Prostate gland (tissue), 2 donors: ENCODE measurements around the gene FTHL17. TPM values are rescaled to one million over a fixed set of nuclear protein-coding genes. Genes with fewer than 3 reads are reported as not detected.

Source experiments
- DNase-seq: peaks from one replicate; pipeline ENCODE4 v3.0.0-alpha.2; 2019; ENCODE audit warnings: low spot score
- H3K27ac ChIP-seq, 2 donors: fragments of 200-600 bp; sonication (generic); 2 replicates each; pipeline ENCODE4 v1.5.1; 2017 to 2019
- H3K27me3 ChIP-seq: fragments of 200-600 bp; sonication (generic); replicated peaks from 2 replicates; pipeline ENCODE4 v1.5.1; 2019; ENCODE audit not compliant: insufficient read depth
- H3K36me3 ChIP-seq, 2 donors: fragments of 200-600 bp; sonication (generic); 1 replicate in 1 of 2; 2 replicates in 1 of 2; pipeline versions ENCODE4 v1.5.1 to v1.8.1; 2017 to 2019
- H3K4me1 ChIP-seq: fragments of 200-600 bp; sonication (generic); replicated peaks from 2 replicates; pipeline ENCODE4 v1.5.1; 2019
- H3K4me3 ChIP-seq, 2 donors: fragments of 200-600 bp; sonication (generic); 2 replicates each; pipeline ENCODE4 v1.5.1; 2017 to 2019
- H3K9me3 ChIP-seq: fragments of 200-600 bp; sonication (generic); 2 replicates; pipeline ENCODE4 v1.5.1; 2017
- POLR2A ChIP-seq: fragments of 450-650 bp; IDR thresholded peaks from one replicate; pipeline ENCODE4 v1.6.1; 2016; ENCODE audit warnings: antibody characterized with exemption, mild to moderate bottlenecking
- POLR2AphosphoS5 ChIP-seq: sonication (generic); formaldehyde crosslinking; IDR thresholded peaks from one replicate; pipeline ENCODE4 v1.6.1; 2017; ENCODE audit warnings: antibody characterized with exemption
- WGBS: methylation state at CpG from one replicate; pipeline ENCODE4 v1.1.5; 2018; 5-methylcytosine and 5-hydroxymethylcytosine counted together
- intact Hi-C: fragments of 100-400 bp; cut with DNase I; formaldehyde crosslinking; loops from one replicate; pipeline ENCODE4 v1.14.2; 2022
- total RNA-seq, 2 donors: library from RNA; depleted of rRNA; stranded (reverse); fragments of >200 nt; gene quantifications; one replicate each; pipeline ENCODE4 v1.1.0, GENCODE V29; 2016
- TF ChIP-seq, protein P1 (sequence below), 4 experiments: fragments of 200-600 bp in 2 of 4; fragments of 450-650 bp in 2 of 4; sonication (generic) in 2 of 4; IDR thresholded peaks; 1 replicate in 3 of 4; 2 replicates in 1 of 4; pipeline ENCODE4 v1.5.1; 2016 to 2019; ENCODE audit warnings: antibody characterized with exemption in 4 of 4, mild to moderate bottlenecking in 2 of 4, moderate library complexity in 2 of 4

Gene FTHL17
- total RNA-seq, 2 donors from 2014 or later, result 2.8 TPM; not detected in 1

DNA sequence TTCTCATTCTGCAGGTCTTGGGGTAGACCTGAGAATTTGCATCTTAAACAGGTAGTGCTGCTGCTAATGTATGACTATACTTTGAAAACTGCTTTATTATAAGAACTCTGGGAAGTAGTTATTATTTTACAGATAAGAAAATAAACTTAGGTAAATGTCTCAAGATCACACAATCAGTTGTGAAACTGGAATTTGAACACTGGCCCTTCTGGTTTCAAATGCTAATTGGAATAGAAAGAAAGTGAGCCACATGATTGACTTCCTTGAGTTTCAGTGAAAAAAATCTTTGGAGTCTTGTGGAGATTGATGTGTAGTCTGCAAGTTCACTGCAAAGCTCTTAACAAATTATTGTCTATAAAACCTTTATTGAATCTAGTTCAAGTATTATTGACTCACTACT, 44.5 kb downstream of the FTHL17 start:
- TF ChIP-seq POLR2A (no peak), POLR2AphosphoS5 (no peak)
- TF ChIP-seq, protein P1, sequence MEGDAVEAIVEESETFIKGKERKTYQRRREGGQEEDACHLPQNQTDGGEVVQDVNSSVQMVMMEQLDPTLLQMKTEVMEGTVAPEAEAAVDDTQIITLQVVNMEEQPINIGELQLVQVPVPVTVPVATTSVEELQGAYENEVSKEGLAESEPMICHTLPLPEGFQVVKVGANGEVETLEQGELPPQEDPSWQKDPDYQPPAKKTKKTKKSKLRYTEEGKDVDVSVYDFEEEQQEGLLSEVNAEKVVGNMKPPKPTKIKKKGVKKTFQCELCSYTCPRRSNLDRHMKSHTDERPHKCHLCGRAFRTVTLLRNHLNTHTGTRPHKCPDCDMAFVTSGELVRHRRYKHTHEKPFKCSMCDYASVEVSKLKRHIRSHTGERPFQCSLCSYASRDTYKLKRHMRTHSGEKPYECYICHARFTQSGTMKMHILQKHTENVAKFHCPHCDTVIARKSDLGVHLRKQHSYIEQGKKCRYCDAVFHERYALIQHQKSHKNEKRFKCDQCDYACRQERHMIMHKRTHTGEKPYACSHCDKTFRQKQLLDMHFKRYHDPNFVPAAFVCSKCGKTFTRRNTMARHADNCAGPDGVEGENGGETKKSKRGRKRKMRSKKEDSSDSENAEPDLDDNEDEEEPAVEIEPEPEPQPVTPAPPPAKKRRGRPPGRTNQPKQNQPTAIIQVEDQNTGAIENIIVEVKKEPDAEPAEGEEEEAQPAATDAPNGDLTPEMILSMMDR (IDR thresholded peaks at IDR 0.05), result no peak
- Histone ChIP-seq H3K36me3 (no peaks in the 10 kb centered on the region), H3K4me3 (no peak overlapping the region), H3K4me1 (no peaks in the 10 kb centered on the region), H3K9me3 (no peaks in the 10 kb centered on the region), H3K27me3 (no peaks in the 10 kb centered on the region), H3K27ac (no peak overlapping the region)
- DNase-seq, result no peak
- intact Hi-C loops, result no loop called here

DNA sequence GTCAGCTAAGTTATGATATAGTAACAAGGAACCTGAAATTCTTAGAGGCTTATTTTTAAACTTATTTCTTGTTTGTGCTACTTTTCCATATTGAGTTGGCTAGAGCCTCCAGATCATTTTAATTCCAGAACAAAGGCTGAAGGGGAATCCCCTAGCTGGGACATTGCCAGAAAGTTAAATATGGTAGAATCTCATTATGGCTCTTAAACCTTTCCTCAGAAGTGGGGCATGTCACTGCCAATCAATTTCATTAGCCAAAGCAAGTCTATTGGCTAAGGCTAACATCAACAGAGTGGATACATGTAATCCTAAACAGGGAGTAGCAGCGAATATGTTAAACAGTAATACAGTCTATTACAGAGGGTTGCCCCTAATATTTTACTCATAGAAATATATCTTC, 47.0 kb downstream of the FTHL17 start:
- no peaks in the 10 kb centered on the region for H3K27me3 ChIP-seq
- H3K9me3 ChIP-seq, result no peaks in the 10 kb centered on the region
- 94% methylated on average over 1 of the region's 1 CpG for WGBS
- no peak for DNase-seq
- H3K4me3 ChIP-seq, result no peak overlapping the region
- no peaks in the 10 kb centered on the region for H3K36me3 ChIP-seq
- H3K4me1 ChIP-seq, result no peaks in the 10 kb centered on the region
- intact Hi-C loops, result no loop called here
- H3K27ac ChIP-seq, result no peak overlapping the region
- TF ChIP-seq, protein P1 (IDR thresholded peaks at IDR 0.05), result no peak
- TF ChIP-seq POLR2AphosphoS5 (no peak), POLR2A (no peak)

DNA sequence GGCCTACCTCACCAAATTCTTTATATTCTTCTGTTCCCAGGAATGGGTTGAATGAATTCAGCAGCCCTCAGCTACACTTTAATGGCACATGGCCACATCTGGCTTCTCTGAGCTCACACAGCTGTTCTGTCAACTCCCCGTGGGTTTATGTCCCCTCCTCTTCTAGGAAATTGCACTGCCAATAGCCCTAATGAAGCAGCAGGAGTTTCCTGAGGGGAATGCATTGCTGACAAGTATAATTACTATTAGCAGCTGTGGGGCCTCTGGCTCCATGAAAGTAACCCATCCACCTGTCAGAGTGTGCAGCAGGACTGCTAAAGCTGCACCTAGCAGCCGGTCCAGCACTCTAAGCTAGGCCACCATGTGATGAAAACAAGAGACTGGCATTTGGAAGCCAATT, 50.3 kb downstream of the FTHL17 start:
- DNase-seq, result no peak

More for the DNA sequence above, 50.3 kb downstream of the FTHL17 start:
- intact Hi-C loops, result no loop called here
- no peaks in the 10 kb centered on the region for H3K4me1 ChIP-seq
- no peak overlapping the region for H3K27ac ChIP-seq
- WGBS, result 58% methylated on average over 2 of the region's 2 CpGs
- H3K36me3 ChIP-seq, result no peaks in the 10 kb centered on the region
- no peak for TF ChIP-seq POLR2A
- no peak for TF ChIP-seq POLR2AphosphoS5
- TF ChIP-seq, protein P1 (IDR thresholded peaks at IDR 0.05), result no peak
- no peaks in the 10 kb centered on the region for H3K9me3 ChIP-seq
- H3K4me3 ChIP-seq, result no peak overlapping the region
- no peaks in the 10 kb centered on the region for H3K27me3 ChIP-seq

Other genes with a start within 250 kb of the FTHL17 start
- 100 to 1,000 TPM in 1 of 2 donors, 10 to 100 TPM in 1; 53.1 to 166 TPM for gene TAB3, start 182.8 kb downstream of the FTHL17 start, total RNA-seq